IMR-90 (cell line): ENCODE data around the gene WDFY1. TPM values are rescaled to one million over a fixed set of nuclear protein-coding genes. Genes with fewer than 3 reads are reported as not detected.

Source experiments
- polyA plus RNA-seq, 3 experiments: library from polyadenylated mRNA; depleted of rRNA; stranded (reverse); fragments of >200 nt; gene quantifications; 2 replicates each; pipeline ENCODE4 v1.2.3, GENCODE V29; 2012; ENCODE audit warnings: low replicate concordance in 1 of 3
- total RNA-seq: library from RNA; depleted of rRNA; stranded (reverse); fragments of >200 nt; gene quantifications from 2 replicates; pipeline ENCODE4 v1.2.3, GENCODE V29; 2012; rRNA removed

Gene WDFY1
- total and polyA plus RNA-seq, 2 of the 4 experiments (the other 2 are of a cell fraction) = 35.6 to 93.6 TPM

Other genes starting within 250 kb of the WDFY1 start
- 2.5 and 5.8 TPM in 2 replicates for gene AP1S3, start 107.8 kb downstream of the WDFY1 start, total RNA-seq
- gene AP1S3, start 107.8 kb downstream of the WDFY1 start, polyA plus RNA-seq (2012; rRNA removed) = 3.1 and 4.1 TPM in 2 replicates
- 20.1 and 30.3 TPM in 2 replicates for gene MRPL44, start 12.1 kb upstream of the WDFY1 start, total RNA-seq
- gene MRPL44, start 12.1 kb upstream of the WDFY1 start, polyA plus RNA-seq (2012; rRNA removed) = 13.9 and 18.6 TPM in 2 replicates
- 21.1 and 24.0 TPM in 2 replicates for gene SERPINE2, start 94.0 kb upstream of the WDFY1 start, total RNA-seq
- 62.7 and 109 TPM in 2 replicates for gene SERPINE2, start 94.0 kb upstream of the WDFY1 start, polyA plus RNA-seq (2012; rRNA removed)